ENCODE data around the gene SMAD2.

DNA sequence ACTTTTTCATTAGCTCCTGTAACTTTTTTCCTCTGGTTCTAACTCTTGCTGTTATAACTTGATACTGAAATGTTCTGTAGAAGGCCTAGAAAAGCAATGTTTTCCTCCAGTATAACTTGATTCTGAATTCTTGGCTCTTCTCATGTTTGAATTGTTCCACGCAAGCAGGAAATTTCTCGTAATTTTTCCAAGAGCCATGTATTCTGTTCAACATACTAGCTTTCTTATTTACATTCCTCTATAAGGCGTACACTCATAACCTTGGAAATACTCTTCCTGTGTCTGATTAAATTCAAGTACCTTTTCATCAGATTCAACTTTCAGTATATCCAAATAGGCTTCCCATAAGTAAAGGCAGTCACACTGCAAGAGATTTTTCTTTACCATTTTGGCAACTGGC is 109.1 kb downstream of the SMAD2 start:
- TF ChIP-seq, protein P1, sequence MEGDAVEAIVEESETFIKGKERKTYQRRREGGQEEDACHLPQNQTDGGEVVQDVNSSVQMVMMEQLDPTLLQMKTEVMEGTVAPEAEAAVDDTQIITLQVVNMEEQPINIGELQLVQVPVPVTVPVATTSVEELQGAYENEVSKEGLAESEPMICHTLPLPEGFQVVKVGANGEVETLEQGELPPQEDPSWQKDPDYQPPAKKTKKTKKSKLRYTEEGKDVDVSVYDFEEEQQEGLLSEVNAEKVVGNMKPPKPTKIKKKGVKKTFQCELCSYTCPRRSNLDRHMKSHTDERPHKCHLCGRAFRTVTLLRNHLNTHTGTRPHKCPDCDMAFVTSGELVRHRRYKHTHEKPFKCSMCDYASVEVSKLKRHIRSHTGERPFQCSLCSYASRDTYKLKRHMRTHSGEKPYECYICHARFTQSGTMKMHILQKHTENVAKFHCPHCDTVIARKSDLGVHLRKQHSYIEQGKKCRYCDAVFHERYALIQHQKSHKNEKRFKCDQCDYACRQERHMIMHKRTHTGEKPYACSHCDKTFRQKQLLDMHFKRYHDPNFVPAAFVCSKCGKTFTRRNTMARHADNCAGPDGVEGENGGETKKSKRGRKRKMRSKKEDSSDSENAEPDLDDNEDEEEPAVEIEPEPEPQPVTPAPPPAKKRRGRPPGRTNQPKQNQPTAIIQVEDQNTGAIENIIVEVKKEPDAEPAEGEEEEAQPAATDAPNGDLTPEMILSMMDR (IDR thresholded peaks at IDR 0.05; ENCODE audit: poor library complexity): no peak
- TF ChIP-seq EZH2phosphoT487 (IDR thresholded peaks at IDR 0.05; ENCODE audit: low read depth, severe bottlenecking, unreplicated experiment): no peak
